Activated naive CD4-positive, alpha-beta T cell treated with anti-CD3 and anti-CD28 coated beads, Interleukin-2, amount 50 U/mL, for 24 hours (primary cell): ENCODE measurements around the gene TMEM117.
"Not testable (repeated sequence)": the region's sequence is repeated elsewhere in the genome, so short reads cannot be mapped to it uniquely, and the experiment has no call there.

Experiments
- H3K27ac Mint-ChIP-seq: one replicate; pipeline ENCODE4 v1.8.0; 2021; ENCODE audit warnings: mild to moderate bottlenecking, mixed read lengths
- H3K27me3 Mint-ChIP-seq: one replicate; pipeline ENCODE4 v1.8.0; 2021; ENCODE audit warnings: mixed read lengths
- H3K36me3 Mint-ChIP-seq: one replicate; pipeline ENCODE4 v1.8.0; 2021; ENCODE audit warnings: mixed read lengths
- H3K4me1 Mint-ChIP-seq: one replicate; pipeline ENCODE4 v1.8.0; 2021; ENCODE audit warnings: mixed read lengths
- H3K4me3 Mint-ChIP-seq: one replicate; pipeline ENCODE4 v1.8.0; 2021; ENCODE audit warnings: mild to moderate bottlenecking, mixed read lengths
- H3K9me3 Mint-ChIP-seq: one replicate; pipeline ENCODE4 v1.8.0; 2021; ENCODE audit warnings: mixed read lengths

The TMEM117 gene

DNA sequence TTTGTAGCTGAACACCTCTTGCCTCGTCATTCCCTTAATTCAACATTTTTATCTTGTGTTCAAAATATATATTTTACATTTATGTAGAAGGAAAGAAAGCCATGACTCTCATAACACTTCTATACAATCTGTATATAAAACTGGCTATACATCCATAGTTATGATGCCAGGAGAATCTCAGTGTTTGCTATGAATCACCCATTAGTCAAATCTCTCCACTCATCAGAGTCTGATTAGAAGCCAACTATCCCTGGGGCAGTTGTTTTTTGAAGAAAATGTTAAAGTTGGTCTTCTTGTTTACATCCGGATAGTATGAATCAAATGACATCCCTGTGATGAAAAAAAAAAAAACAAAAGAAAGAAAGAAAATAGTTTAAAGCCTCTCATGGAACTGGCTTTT is 536.4 kb downstream of the TMEM117 start:
- Mint-ChIP-seq H3K9me3 (no peaks in the 10 kb centered on the region), H3K4me3 (no peak overlapping the region), H3K27me3 (no peaks in the 10 kb centered on the region), H3K27ac (no peak overlapping the region), H3K4me1 (no peaks in the 10 kb centered on the region), H3K36me3 (peaks cover 1% of the 10 kb centered on the region)

DNA sequence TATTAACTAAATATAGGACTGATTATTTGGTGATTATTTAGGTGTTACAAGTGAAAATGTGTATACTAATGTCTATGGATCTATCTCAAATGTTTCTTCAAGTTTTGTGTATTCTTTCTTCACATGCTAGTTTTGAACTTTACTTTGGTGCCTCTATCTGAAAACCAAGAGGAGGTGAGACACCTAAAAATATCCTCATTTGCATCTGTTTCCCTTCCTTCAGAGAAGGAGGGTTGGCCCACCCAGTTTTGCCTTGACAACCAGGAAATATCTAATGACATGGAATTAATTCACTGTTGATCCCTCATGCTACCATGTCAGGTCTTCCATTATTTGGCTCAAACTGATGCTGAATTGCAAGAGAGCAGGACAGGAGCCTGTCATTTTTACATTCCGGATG is 539.8 kb downstream of the TMEM117 start:
- H3K36me3 Mint-ChIP-seq: peaks cover 6% of the 10 kb centered on the region
- no peak overlapping the region for H3K4me3 Mint-ChIP-seq
- H3K9me3 Mint-ChIP-seq: no peaks in the 10 kb centered on the region
- H3K27ac Mint-ChIP-seq: no peak overlapping the region
- no peaks in the 10 kb centered on the region for H3K27me3 Mint-ChIP-seq
- no peaks in the 10 kb centered on the region for H3K4me1 Mint-ChIP-seq

DNA sequence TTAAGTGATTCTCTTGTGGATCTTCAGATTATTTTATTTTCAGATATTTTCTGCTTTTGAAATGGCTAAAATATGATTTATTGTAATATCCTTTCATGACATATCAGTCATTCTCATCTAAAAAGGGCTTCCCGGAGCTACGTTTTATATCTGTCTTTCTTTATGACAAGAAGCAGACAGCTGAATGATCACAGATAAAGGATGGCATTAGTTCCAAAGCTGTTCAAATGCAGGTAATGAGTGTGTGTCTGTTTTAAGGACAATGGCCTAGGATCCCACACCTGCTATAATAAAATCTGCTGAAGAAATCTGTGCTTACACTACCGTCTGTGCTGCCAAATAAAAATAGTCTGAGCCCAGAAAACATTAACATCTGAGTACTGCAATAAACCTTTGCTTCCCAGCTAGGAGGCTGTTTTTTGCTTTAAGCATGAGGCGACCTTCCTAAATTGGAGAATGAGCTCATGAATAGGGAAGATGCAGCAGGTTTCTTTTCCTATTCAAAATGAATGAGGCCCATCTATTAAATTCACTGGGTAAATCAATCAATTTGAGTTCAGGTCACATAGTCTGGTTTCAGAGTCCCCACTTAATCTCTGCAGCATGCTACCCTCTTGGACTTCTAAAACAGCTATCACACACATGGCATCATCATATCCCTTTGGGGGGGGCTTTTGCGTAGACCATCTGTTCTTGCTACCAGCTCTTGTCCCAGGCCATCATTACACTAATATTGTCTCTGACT is 541.7 kb downstream of the TMEM117 start:
- H3K9me3 Mint-ChIP-seq: no peaks in the 10 kb centered on the region
- H3K27me3 Mint-ChIP-seq: no peaks in the 10 kb centered on the region
- no peaks in the 10 kb centered on the region for H3K4me1 Mint-ChIP-seq
- H3K27ac Mint-ChIP-seq: no peak overlapping the region
- H3K4me3 Mint-ChIP-seq: no peak overlapping the region
- peaks cover 6% of the 10 kb centered on the region for H3K36me3 Mint-ChIP-seq

DNA sequence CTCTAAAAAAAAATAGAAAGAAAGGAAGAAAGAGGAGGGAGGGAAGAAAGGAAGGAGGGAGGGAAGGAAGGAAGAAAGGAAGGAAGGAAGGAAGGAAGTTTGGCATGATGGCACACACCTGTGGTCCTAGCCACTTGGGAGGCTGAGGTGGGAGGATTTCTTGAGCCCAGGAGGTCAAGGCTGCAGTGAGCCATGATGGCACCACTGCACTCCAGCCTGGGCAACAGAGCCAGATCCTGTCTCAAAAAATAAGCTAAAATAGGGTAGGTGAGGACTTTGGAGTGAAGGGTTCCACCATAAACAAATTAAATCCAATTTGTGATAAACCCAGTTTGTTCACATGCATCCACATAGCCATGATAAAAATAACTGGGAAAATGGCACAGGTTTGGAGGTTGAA is 543.2 kb downstream of the TMEM117 start:
- H3K4me1 Mint-ChIP-seq, H3K36me3 Mint-ChIP-seq, H3K27ac Mint-ChIP-seq, H3K27me3 Mint-ChIP-seq, H3K9me3 Mint-ChIP-seq, H3K4me3 Mint-ChIP-seq: not testable (repeated sequence)

DNA sequence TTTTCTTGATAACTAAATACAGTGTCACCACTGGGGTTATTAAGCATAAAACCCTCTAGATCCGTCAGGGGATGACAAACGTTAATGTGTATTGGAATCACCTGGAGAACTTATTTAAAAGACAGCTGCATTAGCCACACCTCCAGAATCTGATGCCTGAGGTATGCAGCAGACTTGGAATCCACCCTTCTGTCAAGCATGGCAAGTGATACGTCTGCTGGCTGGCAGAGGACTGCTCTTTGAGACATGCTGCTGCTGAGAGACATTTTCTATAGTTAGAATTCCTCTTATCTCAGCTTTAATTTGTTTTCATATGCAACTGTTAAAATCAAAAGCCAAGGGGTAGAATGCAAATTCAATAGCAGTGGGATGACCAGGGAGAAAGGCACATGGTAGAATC is 544.0 kb downstream of the TMEM117 start:
- H3K4me1 Mint-ChIP-seq: no peaks in the 10 kb centered on the region
- no peak overlapping the region for H3K4me3 Mint-ChIP-seq
- no peaks in the 10 kb centered on the region for H3K9me3 Mint-ChIP-seq

DNA sequence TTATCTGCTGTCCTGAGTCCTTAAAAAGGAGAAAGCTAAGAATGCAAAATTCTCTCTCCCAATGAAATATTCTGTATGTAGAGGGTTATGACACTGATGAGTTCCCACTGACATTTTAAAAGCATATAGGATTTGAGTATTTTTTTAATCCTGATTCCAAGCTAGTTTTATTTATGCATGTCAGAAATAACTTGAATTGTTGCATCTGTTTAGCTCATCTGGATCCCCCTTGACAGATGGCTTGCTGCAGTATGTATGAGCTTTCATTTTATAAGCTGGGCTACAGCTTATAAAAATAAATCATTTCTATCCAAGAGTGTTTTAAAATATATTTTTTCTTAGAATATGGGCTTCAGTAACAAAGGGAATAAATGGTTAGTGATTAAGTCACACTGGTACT is 545.0 kb downstream of the TMEM117 start:
- Mint-ChIP-seq H3K36me3 (peaks cover 6% of the 10 kb centered on the region), H3K9me3 (no peaks in the 10 kb centered on the region), H3K27ac (no peak overlapping the region), H3K27me3 (no peaks in the 10 kb centered on the region), H3K4me1 (no peaks in the 10 kb centered on the region), H3K4me3 (no peak overlapping the region)

More for the DNA sequence above, 544.0 kb downstream of the TMEM117 start:
- Mint-ChIP-seq H3K36me3 (peaks cover 6% of the 10 kb centered on the region), H3K27ac (no peak overlapping the region), H3K27me3 (no peaks in the 10 kb centered on the region)

DNA sequence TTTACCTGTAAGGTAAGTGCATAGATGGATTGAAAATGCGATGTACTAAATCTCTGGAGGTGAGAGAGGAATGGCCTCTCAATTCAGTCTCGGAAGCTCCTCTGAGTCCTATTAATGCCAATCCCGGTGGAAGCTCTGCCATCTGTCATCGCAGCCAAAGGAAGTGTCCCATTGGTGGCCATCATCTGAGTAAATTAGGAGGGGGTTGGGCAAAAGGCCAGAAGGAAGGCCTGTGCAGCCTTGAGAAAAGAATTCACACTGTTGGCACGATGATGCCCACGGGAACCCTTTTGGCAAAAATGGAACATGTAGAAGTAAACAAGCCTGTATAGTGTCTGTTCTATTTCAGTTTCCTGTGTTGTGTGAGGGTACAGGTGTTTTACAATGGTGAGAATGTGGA is 545.5 kb downstream of the TMEM117 start:
- no peaks in the 10 kb centered on the region for H3K27me3 Mint-ChIP-seq
- no peak overlapping the region for H3K27ac Mint-ChIP-seq
- peaks cover 6% of the 10 kb centered on the region for H3K36me3 Mint-ChIP-seq

DNA sequence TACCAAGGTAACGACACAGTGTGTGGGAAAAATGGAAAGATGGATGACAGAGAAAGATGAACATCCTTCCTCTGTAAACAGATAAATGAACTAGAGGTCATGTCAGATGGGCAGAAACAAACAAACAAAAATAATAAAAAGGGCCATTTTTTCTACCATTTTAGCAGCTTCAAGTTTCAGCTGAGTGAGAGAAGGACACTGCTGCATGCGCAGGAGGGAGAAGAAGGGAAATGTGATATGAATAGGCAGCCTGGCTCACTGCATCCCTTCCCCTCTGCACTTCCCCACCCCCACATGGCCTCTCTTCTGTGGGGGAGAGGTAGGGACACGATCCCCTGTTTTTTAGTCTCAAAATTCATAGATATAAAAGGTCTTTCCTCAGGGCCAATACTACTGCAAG is 548.3 kb downstream of the TMEM117 start:
- Mint-ChIP-seq H3K36me3 (peaks cover 7% of the 10 kb centered on the region), H3K4me1 (no peaks in the 10 kb centered on the region), H3K4me3 (no peak overlapping the region)

More for the DNA sequence above, 545.5 kb downstream of the TMEM117 start:
- H3K9me3 Mint-ChIP-seq: no peaks in the 10 kb centered on the region
- no peak overlapping the region for H3K4me3 Mint-ChIP-seq
- H3K4me1 Mint-ChIP-seq: no peaks in the 10 kb centered on the region

DNA sequence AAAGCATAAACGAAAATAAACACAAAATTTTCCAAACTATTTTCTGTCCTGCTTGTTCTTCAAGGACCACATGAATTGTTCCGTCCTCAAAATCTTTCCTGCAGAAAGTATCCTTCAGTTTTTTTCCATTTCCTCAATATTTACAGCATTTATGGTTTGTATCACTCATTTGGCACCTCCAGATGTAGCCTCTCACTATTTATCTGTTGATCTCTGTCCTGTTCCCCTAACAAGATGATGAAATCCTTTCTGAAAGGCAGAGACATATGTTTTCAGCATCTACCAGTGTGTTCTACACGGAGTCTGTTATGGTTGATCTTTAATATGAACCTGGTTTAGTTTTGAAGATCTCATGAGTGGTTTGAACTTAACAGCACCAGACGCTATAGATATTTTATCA is 550.1 kb downstream of the TMEM117 start:
- Mint-ChIP-seq H3K27ac (no peak overlapping the region), H3K9me3 (no peaks in the 10 kb centered on the region), H3K4me1 (no peaks in the 10 kb centered on the region), H3K36me3 (peaks cover 7% of the 10 kb centered on the region), H3K27me3 (no peaks in the 10 kb centered on the region), H3K4me3 (no peak overlapping the region)

More for the DNA sequence above, 548.3 kb downstream of the TMEM117 start:
- no peak overlapping the region for H3K27ac Mint-ChIP-seq
- H3K9me3 Mint-ChIP-seq: no peaks in the 10 kb centered on the region
- H3K27me3 Mint-ChIP-seq: no peaks in the 10 kb centered on the region

DNA sequence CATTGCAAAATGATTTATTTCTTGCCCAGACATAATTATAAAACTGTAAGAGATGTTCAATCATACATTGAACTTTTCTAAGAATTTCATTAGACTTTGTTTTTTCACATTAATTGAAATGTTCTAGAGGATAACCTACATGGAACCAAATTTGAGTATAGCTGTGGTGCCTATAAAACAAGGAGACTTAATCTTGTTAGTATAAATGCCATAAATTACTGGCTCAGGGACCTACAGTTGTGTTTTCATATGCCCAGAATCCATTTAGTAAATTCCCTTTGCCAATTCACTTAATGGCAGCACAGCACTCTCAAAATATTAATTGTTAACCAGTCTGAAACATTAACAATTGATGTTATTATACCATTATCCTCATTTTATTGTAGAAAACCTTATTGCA is 551.7 kb downstream of the TMEM117 start:
- H3K27me3 Mint-ChIP-seq: no peaks in the 10 kb centered on the region
- H3K36me3 Mint-ChIP-seq: peaks cover 7% of the 10 kb centered on the region
- H3K4me1 Mint-ChIP-seq: no peaks in the 10 kb centered on the region
- H3K4me3 Mint-ChIP-seq: no peak overlapping the region
- H3K9me3 Mint-ChIP-seq: no peaks in the 10 kb centered on the region
- H3K27ac Mint-ChIP-seq: no peak overlapping the region

DNA sequence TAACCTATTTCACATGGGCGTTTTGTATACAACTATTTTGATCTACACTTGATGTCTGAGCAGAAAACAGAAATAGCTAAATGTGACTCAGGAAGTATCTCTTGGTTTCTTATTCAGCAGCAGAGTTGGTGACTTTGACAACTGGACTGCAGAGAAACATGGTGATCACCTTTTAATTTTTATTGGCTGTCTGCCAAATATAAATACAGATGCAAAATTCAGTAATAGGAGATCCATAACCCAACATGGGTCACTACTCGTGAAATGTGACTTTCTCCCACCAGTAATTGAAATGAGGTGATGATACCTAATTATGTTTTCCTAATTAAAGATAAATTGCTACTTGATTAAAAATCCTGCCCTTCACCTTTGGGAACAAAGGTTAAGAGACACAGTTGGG is 553.2 kb downstream of the TMEM117 start:
- H3K27ac Mint-ChIP-seq: no peak overlapping the region
- no peaks in the 10 kb centered on the region for H3K9me3 Mint-ChIP-seq
- peaks cover 7% of the 10 kb centered on the region for H3K36me3 Mint-ChIP-seq
- H3K4me3 Mint-ChIP-seq: no peak overlapping the region
- no peaks in the 10 kb centered on the region for H3K4me1 Mint-ChIP-seq
- H3K27me3 Mint-ChIP-seq: no peaks in the 10 kb centered on the region

DNA sequence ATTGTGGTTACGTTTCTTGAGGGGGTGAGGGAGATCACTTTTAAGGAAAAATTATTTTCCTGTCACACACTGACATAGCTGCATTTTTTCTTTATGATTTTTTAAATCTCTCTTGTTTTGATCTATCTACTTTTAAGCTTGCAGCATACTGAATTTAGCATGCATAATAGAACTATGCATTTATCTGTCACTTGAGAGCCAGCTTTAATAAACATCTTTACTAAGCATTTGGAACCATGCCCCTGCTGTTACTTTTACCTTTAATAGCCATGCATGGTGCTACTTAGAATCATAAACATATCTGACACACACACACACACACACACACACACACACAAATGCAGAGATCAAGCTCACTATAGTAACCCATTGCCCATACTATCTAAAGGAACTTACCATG is 554.0 kb downstream of the TMEM117 start:
- Mint-ChIP-seq H3K27me3 (no peaks in the 10 kb centered on the region), H3K4me1 (no peaks in the 10 kb centered on the region)

DNA sequence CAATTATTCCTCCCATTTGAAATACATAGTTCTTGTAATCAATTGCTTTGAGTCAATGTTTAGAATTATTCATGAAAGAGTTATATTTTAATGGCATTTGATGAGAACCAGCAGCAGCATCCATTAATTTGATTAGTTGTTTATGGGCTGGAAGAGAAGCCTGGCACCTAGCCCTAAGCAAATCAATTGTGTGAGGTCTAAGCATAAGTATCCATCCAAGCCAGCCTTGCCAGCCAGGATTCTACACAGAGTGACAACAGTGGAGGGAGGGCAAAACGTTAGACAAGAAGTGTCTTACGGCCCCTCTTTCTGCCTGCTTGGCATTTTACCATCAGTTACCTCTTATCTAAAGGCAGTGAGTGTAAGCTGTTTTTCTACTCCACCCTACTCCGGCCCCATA is 561.8 kb downstream of the TMEM117 start:
- no peaks in the 10 kb centered on the region for H3K4me1 Mint-ChIP-seq
- H3K27me3 Mint-ChIP-seq: peaks cover 1% of the 10 kb centered on the region
- no peak overlapping the region for H3K27ac Mint-ChIP-seq
- no peak overlapping the region for H3K4me3 Mint-ChIP-seq
- H3K36me3 Mint-ChIP-seq: no peaks in the 10 kb centered on the region
- H3K9me3 Mint-ChIP-seq: peaks cover 16% of the 10 kb centered on the region

More for the DNA sequence above, 554.0 kb downstream of the TMEM117 start:
- no peaks in the 10 kb centered on the region for H3K9me3 Mint-ChIP-seq
- H3K27ac Mint-ChIP-seq: no peak overlapping the region
- H3K36me3 Mint-ChIP-seq: peaks cover 7% of the 10 kb centered on the region
- no peak overlapping the region for H3K4me3 Mint-ChIP-seq

DNA sequence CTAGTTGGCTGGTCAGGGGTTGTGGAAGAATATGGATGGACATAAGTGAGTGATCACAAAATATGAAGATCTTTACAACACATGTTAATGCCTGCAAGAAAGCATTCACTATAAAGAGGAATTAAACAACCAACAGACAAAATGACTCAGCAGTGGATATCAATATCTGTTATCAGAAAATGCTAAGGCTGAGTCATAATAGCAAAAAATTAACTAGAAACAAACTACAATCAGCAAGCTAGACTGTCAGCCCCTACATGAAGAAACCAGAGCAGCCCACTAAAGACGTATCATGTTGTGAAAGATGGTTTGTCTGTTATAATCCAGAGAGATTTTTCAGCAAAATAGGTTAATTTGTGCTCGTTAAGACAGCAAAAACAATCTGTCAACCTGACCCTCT is 567.3 kb downstream of the TMEM117 start:
- Mint-ChIP-seq H3K4me3 (no peak overlapping the region), H3K27me3 (peaks cover 19% of the 10 kb centered on the region), H3K36me3 (no peaks in the 10 kb centered on the region), H3K27ac (no peak overlapping the region), H3K9me3 (peaks cover 16% of the 10 kb centered on the region), H3K4me1 (no peaks in the 10 kb centered on the region)

DNA sequence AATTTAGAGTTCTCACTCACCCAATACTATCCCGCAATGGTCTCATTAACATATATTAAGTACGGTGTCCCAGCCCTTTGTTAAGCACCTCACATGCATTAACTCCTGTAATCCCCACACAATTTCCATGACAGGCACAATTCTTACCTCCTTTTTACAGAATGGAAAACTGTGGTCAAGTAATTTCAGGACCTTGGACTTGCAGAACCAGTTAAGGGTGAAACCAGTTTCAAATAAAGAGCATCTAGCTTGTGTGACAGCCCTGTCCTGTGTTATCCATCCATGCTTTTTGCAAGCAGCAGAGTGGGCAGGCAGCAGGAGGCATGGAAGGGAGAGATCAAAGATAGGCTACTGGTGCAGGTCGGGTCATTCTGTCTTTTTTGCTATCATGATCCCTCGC is 569.4 kb downstream of the TMEM117 start:
- Mint-ChIP-seq H3K9me3 (peaks cover 16% of the 10 kb centered on the region), H3K27ac (no peak overlapping the region), H3K4me1 (no peaks in the 10 kb centered on the region), H3K4me3 (no peak overlapping the region), H3K27me3 (peaks cover 20% of the 10 kb centered on the region), H3K36me3 (no peaks in the 10 kb centered on the region)

DNA sequence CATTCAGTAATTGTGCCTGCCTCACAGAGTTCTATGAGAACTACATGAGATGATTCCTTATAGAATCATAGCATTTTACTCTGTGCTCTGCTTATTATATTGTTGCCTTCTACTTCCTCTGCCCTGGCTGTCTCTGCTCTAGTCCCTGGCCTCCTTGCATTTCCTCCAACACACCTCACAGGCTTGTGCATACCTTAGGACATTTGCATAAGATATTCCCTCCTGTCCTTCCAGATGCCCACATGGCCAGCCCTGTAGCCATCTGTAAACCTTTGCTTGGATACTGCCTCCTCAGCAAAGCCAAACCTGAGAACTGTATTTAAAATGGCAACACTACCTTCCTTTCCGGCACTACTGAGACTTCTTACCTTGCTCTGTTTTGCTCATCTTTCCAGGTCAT is 586.7 kb downstream of the TMEM117 start:
- Mint-ChIP-seq H3K36me3 (no peaks in the 10 kb centered on the region), H3K27me3 (peaks cover 9% of the 10 kb centered on the region), H3K9me3 (no peaks in the 10 kb centered on the region), H3K4me1 (no peaks in the 10 kb centered on the region), H3K4me3 (no peak overlapping the region), H3K27ac (no peak overlapping the region)

DNA sequence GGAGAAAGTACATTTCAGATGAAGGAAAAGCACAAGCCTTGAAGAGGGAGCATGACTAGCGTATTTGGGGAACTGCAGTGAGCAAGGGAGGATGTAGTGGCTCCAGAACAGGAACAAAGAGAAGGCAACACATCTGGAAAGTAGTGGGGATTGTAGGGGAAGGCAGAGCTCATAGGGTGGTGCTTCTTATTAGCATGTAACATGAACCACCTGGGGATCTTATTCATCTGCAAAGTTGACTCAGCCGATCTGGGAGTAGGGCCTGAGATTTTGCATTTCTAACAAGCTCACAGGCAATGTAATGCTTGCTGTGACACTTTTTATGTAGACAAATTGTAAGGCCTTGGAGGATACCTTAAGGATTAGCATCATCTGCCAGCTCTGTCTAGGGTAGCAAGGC is 592.9 kb downstream of the TMEM117 start:
- no peaks in the 10 kb centered on the region for H3K9me3 Mint-ChIP-seq
- no peaks in the 10 kb centered on the region for H3K4me1 Mint-ChIP-seq
- H3K4me3 Mint-ChIP-seq: no peak overlapping the region
- H3K36me3 Mint-ChIP-seq: no peaks in the 10 kb centered on the region
- H3K27ac Mint-ChIP-seq: no peak overlapping the region
- H3K27me3 Mint-ChIP-seq: peaks cover 1% of the 10 kb centered on the region
